ENCODE measurements around the gene IL1RAPL2.
A peak's percentile ranks its signal among the peaks of the same experiment; 100 is the strongest.

IL1RAPL2 gene

DNA sequence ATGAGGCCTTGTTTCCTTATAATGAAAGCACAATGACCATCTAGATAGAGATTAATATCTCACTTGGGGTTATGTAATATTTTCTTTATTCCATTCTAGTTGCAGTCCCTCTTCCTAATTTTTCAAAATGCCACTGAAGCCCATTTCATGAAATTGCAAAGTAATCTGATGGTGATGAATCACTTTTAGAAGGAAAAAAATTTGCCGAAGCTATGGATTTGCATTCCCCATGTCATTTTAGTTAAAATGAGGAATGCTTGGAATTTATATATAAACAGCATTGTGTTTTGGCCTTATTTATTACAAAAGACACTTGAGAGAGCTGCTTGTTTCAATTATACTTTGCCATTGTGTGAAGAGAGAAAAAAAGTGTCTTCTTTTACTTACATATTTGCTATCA lies 896.2 kb downstream of the IL1RAPL2 start:
- no peak for DNase-seq (ENCODE audit: low spot score)

DNA sequence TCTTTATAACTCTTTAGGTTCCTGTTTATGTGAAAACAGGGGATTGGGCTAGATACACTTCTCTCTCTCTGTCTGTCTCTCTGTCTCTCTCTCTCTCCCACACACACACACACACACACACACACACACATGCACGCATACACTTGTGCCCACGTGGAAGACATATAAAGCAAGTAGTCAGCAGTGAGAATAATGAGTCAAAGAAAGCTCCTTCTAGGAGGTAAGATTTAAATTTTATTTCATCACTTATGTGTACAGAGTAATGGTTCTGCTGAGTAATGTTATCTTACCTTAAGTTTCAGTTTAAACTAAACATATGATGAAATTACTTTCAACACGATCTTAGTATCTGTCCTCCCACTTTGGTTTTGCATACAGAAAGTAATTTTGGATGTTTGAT lies 897.5 kb downstream of the IL1RAPL2 start:
- DNase-seq (ENCODE audit: low spot score), result no peak

DNA sequence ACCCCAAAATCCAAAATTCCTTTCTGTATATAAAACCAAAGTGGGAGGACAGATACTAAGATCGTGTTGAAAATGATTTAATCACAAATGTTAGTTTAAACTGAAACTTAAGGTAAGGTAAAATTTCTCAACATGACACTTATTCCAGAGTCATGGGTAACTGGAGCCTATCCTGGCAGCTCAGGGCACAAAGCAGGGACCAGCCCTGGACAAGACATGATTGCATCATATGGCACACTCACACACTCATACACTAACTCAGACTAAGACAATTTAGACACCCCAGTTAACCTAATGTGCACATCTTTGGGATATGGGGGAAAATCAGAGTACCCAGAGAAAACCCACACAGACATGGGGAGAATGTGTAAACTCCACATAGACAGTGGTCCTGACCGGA lies 898.6 kb downstream of the IL1RAPL2 start:
- DNase-seq (ENCODE audit: low spot score), result no peak

DNA sequence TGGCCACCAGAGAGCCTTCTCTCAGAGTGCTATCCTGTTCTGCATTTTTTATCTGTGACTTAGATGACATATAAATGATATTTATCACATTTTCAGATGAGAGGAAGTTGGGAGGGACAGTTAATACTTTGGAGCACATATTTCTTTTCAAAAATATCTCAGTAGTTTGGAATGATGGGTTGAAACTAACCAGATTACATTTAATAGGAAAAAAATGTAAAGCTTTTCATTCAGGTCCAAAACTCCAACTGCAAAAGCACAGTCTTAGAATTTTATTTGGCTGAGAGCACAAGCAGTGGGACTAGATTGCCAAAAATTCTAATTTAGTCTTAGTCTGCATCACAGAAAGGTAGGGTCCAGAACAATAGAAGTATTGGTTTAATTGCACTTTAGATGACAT lies 902.7 kb downstream of the IL1RAPL2 start:
- no peak for DNase-seq (ENCODE audit: low spot score)

DNA sequence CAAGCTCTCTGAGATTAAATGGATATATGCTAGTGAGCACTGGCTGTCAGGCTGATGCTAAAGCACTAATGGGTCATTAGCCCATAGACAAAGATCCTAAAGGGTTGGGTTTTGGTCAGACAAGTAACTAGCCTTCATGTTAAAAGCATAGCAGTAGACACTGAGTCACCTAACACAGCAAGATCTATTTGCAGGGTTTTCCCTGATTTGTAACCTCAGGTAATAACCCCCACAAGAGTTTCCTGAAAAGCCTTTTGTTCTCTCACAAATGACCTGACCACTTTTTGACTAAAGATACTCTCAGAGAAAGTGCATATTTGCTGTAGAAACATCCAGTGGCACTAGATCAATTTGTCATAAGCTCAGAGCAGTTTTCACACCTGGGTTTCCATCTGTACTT lies 905.6 kb downstream of the IL1RAPL2 start:
- peak; percentile 6 for DNase-seq (ENCODE audit: low spot score)

DNA sequence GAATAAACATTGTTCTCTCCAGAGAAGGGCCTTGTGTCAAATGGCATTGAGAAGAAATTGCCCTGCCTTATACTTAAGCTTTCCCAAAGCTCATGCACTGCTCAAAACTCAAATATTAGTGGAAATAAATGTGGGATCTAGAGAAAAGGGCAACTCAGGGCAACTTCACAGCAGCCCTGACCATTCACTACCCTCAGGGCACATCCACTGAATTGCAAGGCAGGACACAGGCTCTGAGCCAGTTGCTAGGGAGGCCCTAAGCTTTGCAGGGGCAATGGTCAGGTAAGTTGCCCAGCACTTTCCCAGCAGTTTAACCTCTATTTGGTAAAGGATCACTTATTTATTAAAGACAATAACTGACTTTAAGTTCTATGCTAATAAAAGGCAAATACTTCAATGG lies 909.8 kb downstream of the IL1RAPL2 start:
- no peak for DNase-seq (ENCODE audit: low spot score)

DNA sequence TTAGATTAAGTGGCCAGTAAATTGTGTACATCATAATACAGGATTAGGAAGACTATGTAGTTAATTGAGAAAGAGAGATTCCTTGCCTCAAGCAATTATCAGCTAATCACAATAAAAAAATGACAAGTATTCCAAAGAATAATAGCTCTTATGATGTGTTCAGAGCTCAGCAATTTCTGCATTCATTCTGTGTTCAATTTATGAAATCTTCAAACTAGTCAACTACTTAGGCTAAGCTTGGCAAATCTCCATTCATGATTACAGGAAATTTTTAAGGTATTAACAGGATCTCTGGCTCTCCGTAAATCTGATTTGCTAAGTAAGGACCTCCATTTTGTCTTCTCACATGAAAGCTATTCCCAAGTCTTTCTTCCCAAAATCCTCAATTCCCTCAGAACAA lies 911.4 kb downstream of the IL1RAPL2 start:
- no peak for DNase-seq (ENCODE audit: low spot score)

DNA sequence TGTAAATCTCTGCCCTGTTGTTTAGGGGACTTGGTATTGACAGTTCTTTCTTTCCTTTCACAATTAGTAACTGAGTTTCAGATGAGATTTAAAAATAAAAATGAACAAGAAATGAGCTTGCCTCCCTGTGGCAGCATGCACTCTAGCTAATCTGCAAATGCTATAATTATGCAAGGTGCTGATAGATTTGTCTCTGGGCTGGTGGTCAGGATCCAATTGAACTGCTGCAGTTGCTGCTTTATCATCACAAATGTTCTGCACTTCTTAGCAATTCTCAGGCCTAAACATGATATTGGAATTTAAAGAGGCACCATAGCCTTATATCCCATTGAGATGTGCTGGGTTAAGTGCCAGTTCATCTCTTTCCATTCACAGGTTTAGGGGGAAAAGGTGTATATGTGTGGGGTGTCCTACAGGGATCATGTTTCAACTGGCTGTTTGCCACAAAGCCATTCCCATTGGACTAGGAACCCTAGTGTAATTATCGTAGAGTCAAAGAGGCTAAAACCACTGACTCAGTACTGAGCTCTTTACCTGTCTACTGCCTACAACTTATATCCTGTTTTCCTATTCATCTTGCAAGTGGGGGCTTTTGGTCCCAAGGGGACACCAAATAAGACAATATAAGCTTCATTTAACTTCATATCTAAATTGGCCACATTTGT lies 914.8 kb downstream of the IL1RAPL2 start:
- DNase-seq (ENCODE audit: low spot score), result no peak

DNA sequence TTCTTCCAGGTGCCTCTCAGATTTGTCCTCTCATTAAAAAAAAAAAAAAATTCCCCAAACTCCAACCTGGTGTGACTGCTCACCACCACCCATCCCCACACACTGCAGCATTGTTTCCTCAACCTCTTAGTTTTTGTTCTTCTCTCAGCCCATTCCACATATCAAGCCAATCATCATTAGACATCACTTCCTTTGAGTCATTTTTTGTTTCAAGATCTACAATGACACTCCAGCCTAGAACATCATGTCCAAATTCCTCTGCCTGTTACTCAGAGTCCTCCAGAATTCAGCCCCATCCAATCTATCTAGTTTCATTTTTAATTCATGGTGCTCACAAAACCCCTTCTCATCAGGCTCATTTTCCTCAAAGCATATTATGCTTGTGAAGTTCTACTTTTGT lies 917.0 kb downstream of the IL1RAPL2 start:
- peak; percentile 41 for DNase-seq (ENCODE audit: low spot score)

DNA sequence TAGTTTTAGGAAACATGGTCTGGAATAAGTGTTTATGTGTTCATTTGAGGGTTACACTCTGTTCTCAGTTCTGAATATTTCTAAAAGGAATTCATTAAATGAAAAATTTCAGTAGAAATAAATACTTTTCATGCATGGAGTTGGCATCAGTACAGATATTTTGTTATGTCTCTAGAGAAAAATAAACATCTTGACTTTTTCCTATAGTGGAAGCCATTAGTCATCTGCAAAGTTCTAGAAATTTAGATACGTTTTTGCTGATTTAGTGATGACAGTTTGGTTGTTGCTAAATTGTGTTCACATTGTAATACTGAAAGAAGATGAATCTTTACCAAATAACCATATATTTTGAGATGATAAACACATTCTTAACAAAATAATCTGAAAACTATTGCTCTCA lies 922.7 kb downstream of the IL1RAPL2 start:
- DNase-seq (ENCODE audit: low spot score), result no peak

DNA sequence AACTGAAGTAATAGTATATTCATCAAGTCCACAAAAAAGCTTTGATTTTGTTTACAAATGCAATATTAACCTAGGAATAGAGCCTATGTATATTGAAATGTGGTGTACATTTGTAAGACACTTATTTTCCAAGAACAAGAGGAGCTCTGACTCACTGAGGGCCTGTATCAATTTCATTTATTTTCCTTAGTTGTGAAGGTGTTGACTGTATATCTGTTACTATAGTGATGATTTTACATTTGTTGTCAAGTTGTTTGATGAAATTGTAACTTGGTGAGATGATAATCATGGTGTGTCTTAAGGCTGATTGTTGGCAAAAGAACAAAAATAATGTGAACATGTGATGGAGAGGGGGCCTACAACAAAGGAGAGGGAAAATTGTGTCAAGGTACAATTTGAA lies 929.4 kb downstream of the IL1RAPL2 start:
- no peak for DNase-seq (ENCODE audit: low spot score)

DNA sequence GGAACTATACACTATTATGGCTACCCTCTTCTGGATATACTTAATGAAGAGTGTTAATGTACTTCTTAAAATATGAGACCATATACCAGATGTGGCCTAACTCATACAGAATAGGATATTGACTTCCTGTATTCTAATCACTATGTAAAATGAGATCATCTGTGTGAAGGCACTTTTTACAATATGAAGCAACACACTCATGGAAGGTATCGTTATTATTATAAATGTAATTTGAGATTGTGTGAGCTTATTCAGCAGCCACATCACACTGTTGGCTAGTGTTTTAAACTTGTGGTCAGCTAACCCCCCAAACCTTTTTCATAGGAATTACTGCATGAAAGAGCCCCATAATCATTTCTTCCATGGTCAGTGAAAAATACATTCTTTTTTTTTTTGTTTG lies 936.3 kb downstream of the IL1RAPL2 start:
- no peak for DNase-seq (ENCODE audit: low spot score)

DNA sequence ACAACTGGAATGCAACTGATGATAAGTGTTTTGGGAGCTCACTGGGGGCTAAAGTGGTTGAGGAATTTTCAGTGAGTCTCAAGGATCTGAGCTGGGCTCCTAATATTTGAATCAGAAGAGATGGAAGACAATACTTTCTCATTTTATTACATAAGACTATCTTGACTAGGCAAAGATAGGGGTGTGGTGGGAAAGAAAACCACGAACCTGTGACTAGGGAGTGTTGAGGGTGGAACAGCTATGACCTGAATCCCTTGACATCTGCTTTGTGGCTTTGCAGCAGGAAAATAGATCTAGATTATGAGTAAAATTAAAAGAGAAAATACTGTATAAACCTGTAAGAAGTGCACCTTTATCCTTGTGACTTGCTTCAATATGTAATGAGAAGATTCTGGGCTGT lies 949.6 kb downstream of the IL1RAPL2 start:
- no peak for DNase-seq (ENCODE audit: low spot score)

DNA sequence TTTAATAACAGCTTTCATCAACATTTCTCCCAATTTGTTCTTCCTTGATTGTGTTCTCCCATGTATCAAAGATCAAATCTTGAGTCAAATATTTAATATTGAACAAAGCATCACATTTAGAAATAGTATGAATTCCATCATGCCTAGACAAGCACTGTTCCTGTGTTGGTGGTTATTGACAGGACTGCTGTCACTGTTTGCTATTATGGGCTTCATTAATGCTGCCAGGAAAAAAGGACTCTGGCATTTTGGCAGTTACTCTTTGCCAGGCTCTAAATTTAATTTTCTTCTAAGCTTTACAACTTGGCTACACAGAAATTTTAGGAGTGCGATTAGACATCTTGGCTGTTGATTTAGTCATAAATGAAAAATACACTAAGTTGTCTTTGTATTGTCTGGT lies 960.4 kb downstream of the IL1RAPL2 start:
- no peak for DNase-seq (ENCODE audit: low spot score)

DNA sequence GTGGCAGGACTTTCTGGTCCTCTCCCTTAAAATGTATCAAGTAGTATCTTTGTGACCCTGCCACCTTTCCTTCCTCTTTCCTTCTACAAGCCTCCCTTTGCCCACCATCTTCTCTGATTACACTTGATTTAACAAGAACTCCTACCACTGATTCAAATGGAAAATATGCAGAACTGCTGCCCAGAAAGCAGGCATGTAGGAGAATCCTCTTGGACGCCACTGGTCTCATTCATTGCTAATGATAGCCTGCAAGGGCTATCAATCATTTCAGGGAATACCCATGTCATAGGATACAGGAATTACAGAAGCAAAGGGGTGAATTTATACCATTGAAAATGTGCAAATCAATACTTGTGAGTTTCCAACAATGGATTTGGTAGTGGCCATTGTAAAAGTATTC lies 961.8 kb downstream of the IL1RAPL2 start:
- no peak for DNase-seq (ENCODE audit: low spot score)

DNA sequence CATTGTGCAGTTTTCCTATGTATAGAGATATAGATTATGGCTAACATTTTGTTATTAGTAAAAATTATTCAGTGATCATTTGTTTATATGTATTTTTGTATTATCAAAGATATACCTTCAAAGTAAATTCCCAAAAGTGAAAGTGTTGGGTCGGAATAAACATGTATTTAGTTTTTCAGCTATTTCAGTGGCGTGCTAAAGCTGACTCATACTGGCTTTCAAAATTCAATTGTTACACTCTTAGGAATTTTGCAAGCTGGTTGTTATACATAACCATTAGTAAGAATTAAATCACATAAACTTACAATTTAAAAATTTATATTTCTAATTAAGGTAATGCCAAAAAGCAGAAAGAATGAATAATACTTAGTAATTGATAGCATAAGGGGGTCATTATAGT lies 968.0 kb downstream of the IL1RAPL2 start:
- no peak for DNase-seq (ENCODE audit: low spot score)

DNA sequence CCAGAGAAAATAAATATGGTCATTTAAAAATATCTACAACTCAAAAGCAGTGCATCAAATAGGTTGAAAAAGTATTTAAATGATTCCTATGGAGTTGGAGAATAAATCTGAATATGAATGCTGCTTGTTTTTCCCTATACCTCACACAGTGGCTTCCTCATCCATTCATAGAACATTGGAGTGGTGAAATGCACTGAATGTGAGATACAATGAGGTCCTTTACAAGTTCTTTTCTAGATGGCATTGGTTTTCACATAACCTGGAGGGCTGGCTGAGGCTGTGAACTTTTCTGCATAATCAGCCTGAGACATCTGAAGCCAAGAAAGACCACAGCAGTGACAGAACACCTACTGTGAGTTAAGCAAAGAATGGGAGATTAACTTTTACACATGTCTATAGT lies 977.3 kb downstream of the IL1RAPL2 start:
- DNase-seq (ENCODE audit: low spot score), result no peak

DNA sequence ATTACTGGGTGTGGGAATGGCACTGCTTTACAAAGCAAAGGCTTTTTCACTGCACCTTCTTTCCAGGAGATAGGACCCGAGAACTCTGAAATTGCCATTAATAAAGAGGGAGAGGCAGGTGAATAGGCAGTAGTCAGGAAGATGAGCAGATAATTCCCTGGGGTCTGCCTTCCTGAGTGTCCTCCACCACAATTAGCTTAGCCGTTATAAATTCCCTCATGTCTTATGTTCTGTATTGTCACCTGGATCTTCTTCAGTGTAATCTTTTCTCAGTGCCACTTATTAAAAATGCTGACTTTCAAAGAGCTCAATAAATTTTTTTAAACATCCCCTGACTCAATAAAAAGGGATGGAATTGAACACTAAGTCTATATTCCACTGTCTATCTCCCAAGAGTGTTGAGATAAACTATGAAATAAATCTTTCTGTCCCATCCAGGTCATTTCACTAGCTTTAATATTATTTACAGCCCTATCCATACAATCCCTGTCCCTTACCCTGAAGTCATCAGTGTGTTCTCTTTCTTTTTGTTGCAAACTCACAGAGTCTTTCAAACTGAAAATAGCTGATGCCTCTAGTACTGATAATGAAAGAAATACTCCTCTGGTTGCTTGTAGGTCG lies 984.2 kb downstream of the IL1RAPL2 start:
- DNase-seq (ENCODE audit: low spot score), result no peak

DNA sequence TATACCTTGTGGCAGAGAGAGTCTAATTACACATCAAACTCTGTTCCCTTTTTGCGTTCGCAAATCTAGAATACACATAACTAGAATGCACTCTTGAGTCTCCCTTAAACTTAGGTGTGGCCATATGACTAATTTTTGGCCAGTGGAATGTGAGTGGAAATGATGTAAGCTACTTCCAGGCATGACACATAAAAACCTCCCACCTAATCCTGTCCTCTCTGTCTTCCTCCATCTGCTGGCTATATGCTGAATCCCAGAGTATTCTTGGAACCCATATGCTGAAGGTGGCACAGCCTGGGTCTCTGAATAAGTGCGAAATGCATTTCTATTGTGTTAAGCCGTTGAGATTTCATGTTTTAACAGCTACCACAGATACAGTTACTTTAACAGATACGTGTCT lies 986.4 kb downstream of the IL1RAPL2 start:
- peak; percentile 58 for DNase-seq (ENCODE audit: low spot score)

DNA sequence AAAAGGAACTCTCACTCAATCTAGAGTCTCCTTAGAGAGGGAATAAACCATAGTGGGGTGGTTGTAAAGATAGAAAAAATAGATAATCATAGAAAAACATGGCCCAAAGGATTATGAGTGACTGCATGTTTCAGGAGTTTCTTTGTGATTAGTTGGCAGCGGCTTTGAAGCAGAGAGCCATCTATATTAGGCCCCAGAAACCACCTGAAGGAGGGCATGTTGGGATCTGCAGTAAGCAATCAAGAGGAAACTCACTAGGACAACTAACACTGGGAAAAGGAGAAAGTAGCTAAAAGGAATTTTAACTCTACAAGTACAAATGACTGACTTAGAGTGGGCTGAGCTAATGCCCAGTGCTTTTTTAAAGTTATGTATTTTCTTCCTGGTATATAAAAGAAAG lies 987.1 kb downstream of the IL1RAPL2 start:
- DNase-seq (ENCODE audit: low spot score), result no peak

DNA sequence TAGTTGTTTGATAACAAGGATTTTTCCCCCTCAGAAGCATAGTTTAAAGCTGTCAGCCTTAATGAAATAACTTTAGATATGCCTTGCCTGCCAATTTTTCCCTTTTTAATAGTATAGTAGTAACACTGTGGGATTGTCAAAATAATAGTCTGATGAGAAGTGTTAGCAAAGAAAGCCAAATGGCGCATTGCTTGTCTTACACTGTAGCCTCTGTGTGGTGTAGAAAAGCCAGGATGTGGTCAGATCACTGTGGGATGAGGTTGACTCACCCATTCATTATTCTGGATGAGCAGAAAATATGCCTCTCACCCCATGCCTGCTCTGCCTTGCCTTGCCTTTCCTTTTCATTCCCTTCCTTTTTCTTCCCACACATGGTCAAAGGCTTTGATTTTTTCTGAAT lies 998.5 kb downstream of the IL1RAPL2 start:
- peak; percentile 74 for DNase-seq (ENCODE audit: low spot score)

DNA sequence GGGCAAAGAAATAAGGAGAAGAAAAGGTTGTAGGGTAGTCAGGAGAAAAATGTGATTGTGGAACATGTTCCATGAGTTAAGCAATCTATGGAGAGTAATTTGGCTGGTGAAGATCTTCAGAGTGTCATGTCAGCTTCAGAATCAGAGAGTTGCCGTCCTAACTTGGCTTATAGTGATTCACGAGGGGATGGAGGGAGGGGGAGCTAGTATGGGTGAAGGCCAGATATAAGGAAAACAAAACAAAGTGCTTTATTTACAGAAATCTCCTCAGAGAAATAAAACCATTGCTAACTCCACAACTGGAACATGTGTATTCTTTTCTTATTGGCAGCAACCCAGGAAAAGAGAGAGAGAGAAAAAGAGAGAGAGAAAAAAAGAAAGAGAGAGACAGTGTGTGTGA lies 999.9 kb downstream of the IL1RAPL2 start:
- no peak for DNase-seq (ENCODE audit: low spot score)

DNA sequence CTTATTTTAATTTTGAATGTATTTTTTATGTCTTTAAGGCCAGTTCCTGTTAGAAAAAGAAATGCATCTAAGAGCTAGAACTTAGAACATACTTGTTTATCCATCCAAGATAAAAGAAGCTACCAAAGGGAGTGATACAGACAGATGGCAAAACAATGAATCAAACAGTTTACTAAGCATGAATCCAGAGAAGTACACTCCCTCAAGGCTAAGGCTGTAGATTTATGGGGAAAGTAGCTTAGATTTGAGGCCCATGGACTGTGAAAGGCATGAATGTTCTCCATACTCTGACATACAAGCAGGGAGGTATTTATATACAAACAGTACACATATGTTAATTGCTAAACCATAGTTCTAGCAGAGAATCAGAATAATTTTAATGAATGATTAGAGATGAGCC lies 1001.1 kb downstream of the IL1RAPL2 start:
- no peak for DNase-seq (ENCODE audit: low spot score)

DNA sequence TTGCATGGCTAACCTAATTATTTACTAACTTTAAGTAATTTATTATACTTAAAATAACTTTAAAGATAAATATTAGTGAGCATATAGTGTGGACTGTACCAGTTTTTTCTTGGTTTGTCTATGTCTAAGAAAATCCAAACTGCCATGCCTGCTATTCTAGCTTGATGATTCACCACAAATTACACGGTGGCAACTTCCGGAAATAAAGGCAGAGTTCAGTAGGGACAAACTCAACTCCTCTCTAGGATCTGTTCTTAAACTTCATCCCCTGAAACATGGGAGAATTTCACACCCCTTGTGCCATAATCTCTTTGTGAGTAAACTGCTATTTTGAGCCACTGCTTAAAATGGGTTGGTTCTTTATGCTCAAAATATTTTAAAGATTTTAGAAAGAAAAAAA lies 1042.7 kb downstream of the IL1RAPL2 start:
- DNase-seq (ENCODE audit: low spot score), result no peak
